ENCODE data around the gene LIPT2. TPM values are rescaled to one million over a fixed set of nuclear protein-coding genes. Genes with fewer than 3 reads are reported as not detected.

Gene LIPT2
- total RNA-seq, 4 donors from 2014 or later = 13.8 to 25.8 (median 16.3) TPM

GRCh38 chr11:74534216-74534945, 40.9 kb upstream of the LIPT2 start:
- DNase-seq = no peak
- Histone ChIP-seq H3K9me3 (no peaks in the 10 kb centered on the region), H3K4me3 (replicated peaks in 1 of 3) (no peak overlapping the region), H3K27ac (no peak overlapping the region), H3K36me3 (no peaks in the 10 kb centered on the region), H3K4me1 (no peaks in the 10 kb centered on the region), H3K27me3 (no peaks in the 10 kb centered on the region)
- 58 to 62% methylated on average over 8 of the region's 8 CpGs for WGBS, 2 donors
- intact Hi-C loops (cut with DNase I) = no loop called here
- TF ChIP-seq, protein P1, sequence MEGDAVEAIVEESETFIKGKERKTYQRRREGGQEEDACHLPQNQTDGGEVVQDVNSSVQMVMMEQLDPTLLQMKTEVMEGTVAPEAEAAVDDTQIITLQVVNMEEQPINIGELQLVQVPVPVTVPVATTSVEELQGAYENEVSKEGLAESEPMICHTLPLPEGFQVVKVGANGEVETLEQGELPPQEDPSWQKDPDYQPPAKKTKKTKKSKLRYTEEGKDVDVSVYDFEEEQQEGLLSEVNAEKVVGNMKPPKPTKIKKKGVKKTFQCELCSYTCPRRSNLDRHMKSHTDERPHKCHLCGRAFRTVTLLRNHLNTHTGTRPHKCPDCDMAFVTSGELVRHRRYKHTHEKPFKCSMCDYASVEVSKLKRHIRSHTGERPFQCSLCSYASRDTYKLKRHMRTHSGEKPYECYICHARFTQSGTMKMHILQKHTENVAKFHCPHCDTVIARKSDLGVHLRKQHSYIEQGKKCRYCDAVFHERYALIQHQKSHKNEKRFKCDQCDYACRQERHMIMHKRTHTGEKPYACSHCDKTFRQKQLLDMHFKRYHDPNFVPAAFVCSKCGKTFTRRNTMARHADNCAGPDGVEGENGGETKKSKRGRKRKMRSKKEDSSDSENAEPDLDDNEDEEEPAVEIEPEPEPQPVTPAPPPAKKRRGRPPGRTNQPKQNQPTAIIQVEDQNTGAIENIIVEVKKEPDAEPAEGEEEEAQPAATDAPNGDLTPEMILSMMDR (IDR thresholded peaks at IDR 0.05) = no peak
- no peak for TF ChIP-seq POLR2A (IDR thresholded peaks at IDR 0.05)

- TF ChIP-seq POLR2A (IDR thresholded peaks at IDR 0.05) = no peak
- TF ChIP-seq, protein P1 (IDR thresholded peaks at IDR 0.05) = no peak
- Histone ChIP-seq H3K36me3 (no peaks in the 10 kb centered on the region), H3K9me3 (no peaks in the 10 kb centered on the region), H3K27me3 (no peaks in the 10 kb centered on the region), H3K27ac (no peak overlapping the region), H3K4me3 (replicated peaks in 1 of 3) (no peak overlapping the region), H3K4me1 (no peaks in the 10 kb centered on the region)
- WGBS, 2 donors = 88 to 92% methylated on average over 9 of the region's 9 CpGs
- intact Hi-C loops (cut with DNase I) = no loop called here
- no peak for DNase-seq
These were observed 39.9 kb upstream of the LIPT2 start for GRCh38 chr11:74533421-74533820.

GRCh38 chr11:74532501-74533246, 39.1 kb upstream of the LIPT2 start:
- DNase-seq = no peak
- intact Hi-C loops (cut with DNase I) = no loop called here

GRCh38 chr11:74524978-74525377, 31.5 kb upstream of the LIPT2 start:
- Histone ChIP-seq H3K4me1 (no peaks in the 10 kb centered on the region), H3K27me3 (no peaks in the 10 kb centered on the region), H3K4me3 (replicated peaks in 1 of 3) (no peak overlapping the region), H3K36me3 (no peaks in the 10 kb centered on the region), H3K27ac (no peak overlapping the region), H3K9me3 (no peaks in the 10 kb centered on the region)
- DNase-seq = no peak
- TF ChIP-seq POLR2A (IDR thresholded peaks at IDR 0.05) = no peak
- TF ChIP-seq, protein P1 (IDR thresholded peaks at IDR 0.05) = no peak
- 76 to 77% methylated on average over 2 of the region's 2 CpGs for WGBS, 2 donors
- intact Hi-C loops (cut with DNase I) = no loop called here

More at GRCh38 chr11:74532501-74533246, 39.1 kb upstream of the LIPT2 start:
- TF ChIP-seq, protein P1 (IDR thresholded peaks at IDR 0.05) = no peak
- TF ChIP-seq POLR2A (IDR thresholded peaks at IDR 0.05) = no peak
- Histone ChIP-seq H3K27me3 (no peaks in the 10 kb centered on the region), H3K36me3 (no peaks in the 10 kb centered on the region), H3K9me3 (no peaks in the 10 kb centered on the region), H3K27ac (no peak overlapping the region), H3K4me1 (no peaks in the 10 kb centered on the region), H3K4me3 (replicated peaks in 1 of 3) (no peak overlapping the region)
- 83 to 89% methylated on average over 5 of the region's 5 CpGs for WGBS, 2 donors

DNA sequence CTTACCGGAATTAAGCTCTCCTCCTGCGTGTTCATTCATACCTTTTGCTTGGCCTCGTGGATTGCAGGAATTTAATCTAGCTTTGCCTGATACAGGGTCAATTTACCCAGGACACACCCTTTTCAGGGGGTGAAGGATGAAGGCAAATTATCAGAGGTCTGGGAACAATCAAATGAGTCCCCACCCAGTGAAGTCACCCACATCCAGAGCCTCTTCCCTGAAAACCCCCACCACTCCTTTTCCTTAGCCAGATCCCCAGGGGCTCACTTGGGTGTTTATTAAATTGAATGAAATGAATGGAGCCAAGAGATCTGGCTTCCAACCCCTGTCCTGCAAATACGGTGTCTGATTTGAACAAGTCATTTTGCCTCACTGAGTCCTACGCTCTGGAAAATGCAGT, 31.0 kb upstream of the LIPT2 start:
- no peaks in the 10 kb centered on the region for H3K27me3 ChIP-seq
- no peaks in the 10 kb centered on the region for H3K9me3 ChIP-seq
- no peak overlapping the region for H3K27ac ChIP-seq
- H3K4me1 ChIP-seq = no peaks in the 10 kb centered on the region
- no peak for TF ChIP-seq POLR2A (IDR thresholded peaks at IDR 0.05)
- TF ChIP-seq, protein P1 (IDR thresholded peaks at IDR 0.05) = no peak
- DNase-seq = no peak
- no peaks in the 10 kb centered on the region for H3K36me3 ChIP-seq
- intact Hi-C loops (cut with DNase I) = no loop called here
- WGBS, 2 donors = 79 to 84% methylated on average over 5 of the region's 5 CpGs
- H3K4me3 ChIP-seq (replicated peaks in 1 of 3) = no peak overlapping the region

Measured in thyroid gland (tissue), 4 donors.